ENCODE measurements around the gene HNRNPA0. TPM values are rescaled to one million over a fixed set of nuclear protein-coding genes. Genes with fewer than 3 reads are reported as not detected.
"Not testable (repeated sequence)": the region's sequence is repeated elsewhere in the genome, so short reads cannot be mapped to it uniquely, and the experiment has no call there.

HNRNPA0 gene
- total RNA-seq, result 10 to 100 TPM; 29.2 to 29.6 TPM

GRCh38 chr5:137754188-137754960 lies at the start of gene HNRNPA0:
Gene HNRNPA0 (minus strand): TSS chr5:137754363. CDS start chr5:137754066, 297 bp downstream.
- ChIA-PET POLR2A (interaction anchor here (0.9 to 2.4 kb wide), 7 partner anchors 12 to 459 kb away, joined by 3 to 10 read pairs (median 4); partner anchors contain the start of genes CDC23, KLHL3 and PKD2L2), CTCF (interaction anchor here (1.0 to 5.8 kb wide), 4 partner anchors 12 to 598 kb away, joined by 3 to 22 read pairs (median 8); partner anchors contain the start of genes KDM3B and KLHL3)
- Mint-ChIP-seq H3K4me1 (ENCODE audit: low read depth) (peaks cover 32% of the 10 kb centered on the region), H3K9me3 (no peaks in the 10 kb centered on the region), H3K36me3 (peaks cover 40% of the 10 kb centered on the region), H3K27me3 (peaks cover 3% of the 10 kb centered on the region), H3K27ac (peak within 1 kb of the TSS; percentile 100), H3K4me3 (peak within 1 kb of the TSS; percentile 93)
- peak; percentile 97 for DNase-seq
- intact Hi-C loops (cut with micrococcal nuclease), result loop anchor here (1.0 to 10.0 kb wide), 10 partner anchors 17 to 823 kb away; partner anchors contain the start of genes ETF1, FAM13B, FAM53C and HSPA9

DNA sequence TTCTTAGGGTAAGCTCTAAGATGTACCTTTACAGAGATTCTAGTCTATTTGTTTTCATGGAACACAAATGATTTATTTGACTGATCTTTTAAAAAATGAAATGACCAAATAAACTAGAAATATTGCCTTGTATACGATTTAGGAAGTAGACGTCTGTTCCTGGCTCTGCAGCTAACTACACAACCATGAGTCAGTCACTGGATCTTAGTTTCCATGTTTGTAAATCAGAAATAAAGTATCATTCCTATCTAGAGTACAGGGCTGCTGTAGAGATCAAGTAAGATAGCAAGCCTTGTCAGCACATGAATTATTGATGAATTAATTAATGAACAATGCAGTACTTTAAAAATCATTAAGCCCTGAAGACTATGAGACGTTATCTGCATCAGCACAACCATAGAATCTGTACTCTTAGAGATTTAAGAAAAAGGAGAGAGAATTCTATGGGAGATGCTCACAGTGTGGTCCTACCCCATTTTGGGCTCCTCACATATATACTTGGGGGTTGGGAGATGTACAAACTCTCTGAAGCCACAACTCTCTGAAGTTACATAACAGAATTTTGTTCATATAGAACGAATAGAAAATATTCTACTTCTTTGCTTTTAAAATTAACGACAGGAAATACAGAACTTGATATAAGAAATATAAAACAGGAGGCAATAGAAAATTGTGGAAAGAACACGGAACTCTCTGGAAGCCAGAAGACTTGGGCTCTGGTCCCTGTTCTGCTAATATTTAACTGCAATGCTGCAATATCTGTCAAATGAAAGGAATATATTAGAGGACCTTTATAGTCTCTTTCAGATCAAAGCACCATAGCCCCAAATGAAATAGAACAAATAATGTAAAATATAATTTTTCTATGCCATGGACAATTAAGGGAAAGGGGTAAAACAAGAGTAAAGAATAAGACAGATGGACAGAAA lies 48.4 kb upstream of the HNRNPA0 start:
- ChIA-PET CTCF (interaction anchor here (0.8 to 1.2 kb wide), 2 partner anchors 13 to 330 kb away, joined by 3 read pairs; no protein-coding TSS in a partner anchor), POLR2A (no interaction called here)
- Mint-ChIP-seq H3K4me1 (ENCODE audit: low read depth) (no peaks in the 10 kb centered on the region), H3K36me3 (no peaks in the 10 kb centered on the region), H3K9me3 (no peaks in the 10 kb centered on the region), H3K27ac (no peak overlapping the region), H3K4me3 (no peak overlapping the region), H3K27me3 (no peaks in the 10 kb centered on the region)
- DNase-seq, result no peak
- intact Hi-C loops (cut with micrococcal nuclease), result no loop called here

DNA sequence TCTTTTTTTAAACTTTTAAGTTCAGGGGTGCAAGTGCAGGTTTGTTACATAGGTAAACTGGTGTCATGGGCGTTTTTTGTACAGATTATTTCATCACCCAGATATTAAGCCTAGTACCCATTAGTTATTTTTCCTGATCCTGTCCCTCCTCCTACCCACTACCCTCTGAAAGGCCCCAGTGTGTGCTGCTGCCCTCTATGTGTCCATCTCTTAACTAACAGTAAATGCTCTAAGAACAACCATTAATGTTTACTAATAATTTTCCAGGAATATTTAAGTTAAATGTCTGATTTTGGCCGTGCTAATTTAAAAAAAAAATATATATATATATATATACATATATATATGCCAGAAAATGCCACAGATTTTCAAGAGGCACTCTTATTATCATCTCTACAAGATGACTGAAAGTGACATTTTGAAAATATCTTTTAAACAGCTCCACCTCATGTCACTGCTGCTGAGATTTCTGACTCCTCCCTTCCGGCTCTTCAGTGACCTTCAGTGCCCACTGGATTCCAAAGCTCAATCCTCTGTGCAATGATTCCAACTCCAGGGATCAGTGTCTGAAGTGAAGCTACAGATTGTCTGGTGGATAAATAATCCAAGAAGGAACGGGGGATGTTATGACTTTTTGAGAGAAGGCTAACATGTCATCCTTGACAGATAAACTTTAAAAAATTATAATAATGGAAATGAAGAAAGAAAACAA lies 46.7 kb upstream of the HNRNPA0 start:
- intact Hi-C loops (cut with micrococcal nuclease), result no loop called here
- Mint-ChIP-seq H3K36me3 (no peaks in the 10 kb centered on the region), H3K9me3 (no peaks in the 10 kb centered on the region), H3K27ac (no peak overlapping the region), H3K4me3 (no peak overlapping the region), H3K4me1 (ENCODE audit: low read depth) (no peaks in the 10 kb centered on the region), H3K27me3 (no peaks in the 10 kb centered on the region)
- DNase-seq, result no peak
- ChIA-PET POLR2A (no interaction called here), CTCF (interaction anchor here (1.2 kb wide), 1 partner anchor 15 kb away, joined by 3 read pairs; no protein-coding TSS in a partner anchor)

- H3K4me1 Mint-ChIP-seq (ENCODE audit: low read depth), result no peaks in the 10 kb centered on the region
- no peak for DNase-seq
- H3K36me3 Mint-ChIP-seq, result no peaks in the 10 kb centered on the region
- CTCF ChIA-PET, result no interaction called here
- intact Hi-C loops (cut with micrococcal nuclease), result no loop called here
- POLR2A ChIA-PET, result no interaction called here
- H3K4me3 Mint-ChIP-seq, result no peak overlapping the region
- H3K27ac Mint-ChIP-seq, result no peak overlapping the region
- H3K9me3 Mint-ChIP-seq, result no peaks in the 10 kb centered on the region
- no peaks in the 10 kb centered on the region for H3K27me3 Mint-ChIP-seq
Measured at GRCh38 chr5:137796279-137796678, 42.1 kb upstream of the HNRNPA0 start.

DNA sequence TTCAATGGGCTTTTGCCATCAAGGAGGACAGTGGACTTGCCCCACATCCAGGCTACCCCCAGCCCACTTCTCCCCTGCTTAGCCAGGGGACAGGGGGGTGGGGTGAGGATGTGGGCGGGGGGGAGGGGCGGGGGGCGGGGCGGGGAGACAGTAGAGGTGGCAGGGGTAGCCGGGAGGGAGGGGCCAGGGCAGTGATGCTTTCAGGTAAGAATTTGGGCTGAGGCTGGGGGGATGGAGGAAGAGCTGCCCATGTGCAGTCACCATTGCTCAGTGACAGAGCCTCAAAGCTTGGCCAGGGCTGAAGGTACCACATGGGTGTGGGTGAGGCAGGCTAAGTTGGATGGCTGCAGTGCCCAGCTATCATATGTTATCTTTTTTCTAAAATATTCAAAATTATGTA lies 40.7 kb upstream of the HNRNPA0 start:
- Mint-ChIP-seq H3K4me1 (ENCODE audit: low read depth) (no peaks in the 10 kb centered on the region), H3K4me3 (no peak overlapping the region), H3K27me3 (no peaks in the 10 kb centered on the region), H3K27ac (no peak overlapping the region), H3K36me3 (no peaks in the 10 kb centered on the region), H3K9me3 (no peaks in the 10 kb centered on the region)
- ChIA-PET POLR2A (no interaction called here), CTCF (no interaction called here)
- intact Hi-C loops (cut with micrococcal nuclease), result no loop called here
- no peak for DNase-seq

- Mint-ChIP-seq H3K4me3 (no peak overlapping the region), H3K27ac (no peak overlapping the region), H3K9me3 (no peaks in the 10 kb centered on the region), H3K4me1 (ENCODE audit: low read depth) (no peaks in the 10 kb centered on the region), H3K27me3 (peaks cover 2% of the 10 kb centered on the region), H3K36me3 (no peaks in the 10 kb centered on the region)
- DNase-seq, result no peak
- CTCF ChIA-PET, result interaction anchor here (1.2 kb wide), 2 partner anchors 14 to 341 kb away, joined by 3 to 4 read pairs; no protein-coding TSS in a partner anchor
- intact Hi-C loops (cut with micrococcal nuclease), result no loop called here
- POLR2A ChIA-PET, result no interaction called here
Measured at GRCh38 chr5:137792303-137792702, 38.1 kb upstream of the HNRNPA0 start.

GRCh38 chr5:137791799-137792198 lies 37.6 kb upstream of the HNRNPA0 start:
- POLR2A ChIA-PET, result no interaction called here

DNA sequence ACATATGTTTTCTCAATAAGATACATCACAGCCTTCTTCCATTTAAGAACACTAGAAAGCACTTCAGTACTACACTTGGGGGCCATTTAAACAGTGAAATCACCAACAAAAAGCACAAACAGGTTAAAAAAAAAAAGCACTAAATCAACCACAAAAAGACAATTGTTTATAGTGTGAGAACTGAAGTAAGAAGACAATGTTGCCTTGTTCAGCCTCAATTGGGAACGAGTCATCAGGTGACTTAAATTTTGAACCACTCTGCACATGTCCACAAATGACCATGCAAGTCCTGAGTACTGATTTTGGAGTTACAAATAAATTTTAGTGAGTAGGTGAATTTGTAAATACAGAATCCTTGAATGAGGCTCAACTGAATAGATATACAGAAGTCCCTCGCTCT lies 37.2 kb upstream of the HNRNPA0 start:
- no peak for DNase-seq
- CTCF ChIA-PET, result interaction anchor here (2.7 kb wide), 1 partner anchor 13 kb away, joined by 12 read pairs; no protein-coding TSS in a partner anchor

More at GRCh38 chr5:137791799-137792198, 37.6 kb upstream of the HNRNPA0 start:
- no peak for DNase-seq
- intact Hi-C loops (cut with micrococcal nuclease), result no loop called here
- H3K36me3 Mint-ChIP-seq, result no peaks in the 10 kb centered on the region
- H3K27me3 Mint-ChIP-seq, result peaks cover 2% of the 10 kb centered on the region
- H3K4me1 Mint-ChIP-seq (ENCODE audit: low read depth), result no peaks in the 10 kb centered on the region
- H3K27ac Mint-ChIP-seq, result no peak overlapping the region
- CTCF ChIA-PET, result no interaction called here
- H3K4me3 Mint-ChIP-seq, result no peak overlapping the region
- no peaks in the 10 kb centered on the region for H3K9me3 Mint-ChIP-seq

DNA sequence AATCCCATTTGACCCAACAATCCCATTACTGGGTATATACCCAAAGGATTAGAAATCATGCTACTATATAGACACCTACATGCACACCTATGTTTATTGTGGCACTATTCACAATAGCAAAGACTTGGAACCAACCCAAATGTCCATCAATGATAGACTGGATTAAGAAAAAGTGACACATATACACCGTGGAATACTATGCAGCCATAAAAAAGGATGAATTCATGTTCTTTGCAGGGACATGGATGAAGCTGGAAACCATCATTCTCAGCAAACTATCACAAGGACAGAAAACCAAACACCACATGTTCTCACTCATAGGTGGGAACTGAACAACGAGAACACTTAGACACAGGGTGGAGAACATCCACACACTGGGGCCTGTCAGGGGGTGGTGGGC lies 34.4 kb upstream of the HNRNPA0 start:
- H3K4me1 Mint-ChIP-seq (ENCODE audit: low read depth); H3K27ac Mint-ChIP-seq; DNase-seq; H3K4me3 Mint-ChIP-seq; CTCF ChIA-PET; intact Hi-C loops (cut with micrococcal nuclease); H3K36me3 Mint-ChIP-seq; H3K9me3 Mint-ChIP-seq; H3K27me3 Mint-ChIP-seq; POLR2A ChIA-PET: not testable (repeated sequence)

More for the DNA sequence above, 37.2 kb upstream of the HNRNPA0 start:
- no peak overlapping the region for H3K27ac Mint-ChIP-seq
- no peaks in the 10 kb centered on the region for H3K9me3 Mint-ChIP-seq
- H3K4me3 Mint-ChIP-seq, result no peak overlapping the region
- POLR2A ChIA-PET, result no interaction called here
- peaks cover 2% of the 10 kb centered on the region for H3K27me3 Mint-ChIP-seq
- intact Hi-C loops (cut with micrococcal nuclease), result no loop called here
- H3K4me1 Mint-ChIP-seq (ENCODE audit: low read depth), result no peaks in the 10 kb centered on the region
- no peaks in the 10 kb centered on the region for H3K36me3 Mint-ChIP-seq

GRCh38 chr5:137782984-137783536 lies 28.9 kb upstream of the HNRNPA0 start:
- Mint-ChIP-seq H3K36me3 (no peaks in the 10 kb centered on the region), H3K4me1 (ENCODE audit: low read depth) (no peaks in the 10 kb centered on the region), H3K27me3 (peaks cover 6% of the 10 kb centered on the region), H3K9me3 (no peaks in the 10 kb centered on the region), H3K4me3 (no peak overlapping the region), H3K27ac (no peak overlapping the region)
- no peak for DNase-seq
- ChIA-PET POLR2A (no interaction called here), CTCF (no interaction called here)
- intact Hi-C loops (cut with micrococcal nuclease), result no loop called here

DNA sequence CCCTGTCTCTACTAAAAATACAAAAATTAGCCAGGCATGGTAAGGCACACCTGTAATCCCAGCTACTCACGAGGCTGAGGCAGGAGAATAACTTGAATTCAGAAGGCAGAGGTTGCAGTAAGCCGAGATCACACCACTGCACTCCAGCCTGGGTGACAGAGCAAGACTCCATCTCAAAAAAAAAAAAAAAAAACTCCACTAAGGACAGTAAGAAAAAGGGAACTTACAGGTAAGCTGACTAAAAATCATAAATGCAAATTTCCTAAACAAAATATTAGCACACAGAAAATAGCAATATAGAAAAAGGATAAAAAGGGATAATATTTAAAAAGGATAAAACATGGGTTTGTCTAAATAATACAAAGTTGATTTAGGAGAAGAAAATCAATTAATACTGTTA lies 27.9 kb upstream of the HNRNPA0 start:
- ChIA-PET CTCF (no interaction called here), POLR2A (no interaction called here)
- no peaks in the 10 kb centered on the region for H3K4me1 Mint-ChIP-seq (ENCODE audit: low read depth)
- H3K27me3 Mint-ChIP-seq, result peaks cover 6% of the 10 kb centered on the region
- DNase-seq, result no peak
- intact Hi-C loops (cut with micrococcal nuclease), result no loop called here
- no peak overlapping the region for H3K27ac Mint-ChIP-seq
- H3K9me3 Mint-ChIP-seq, result no peaks in the 10 kb centered on the region
- H3K4me3 Mint-ChIP-seq, result no peak overlapping the region
- H3K36me3 Mint-ChIP-seq, result no peaks in the 10 kb centered on the region

All from activated CD4-positive, alpha-beta memory T cell treated with anti-CD3 and anti-CD28 coated beads for 36 hours (primary cell).